T-helper 1 cell (primary cell): ENCODE measurements around the gene ECSIT.
"Not testable (repeated sequence)": the region's sequence is repeated elsewhere in the genome, so short reads cannot be mapped to it uniquely, and the experiment has no call there.

Experiments
- DNase-seq, 5 donors: peaks; one replicate each; pipeline ENCODE4 v3.0.0-alpha.2; 2012 to 2020

ECSIT gene

GRCh38 chr19:11475861-11476260 lies 53.1 kb downstream of the ECSIT start:
- DNase-seq: no peak

- not testable (repeated sequence) for DNase-seq
Observed at GRCh38 chr19:11475343-11475742, 53.6 kb downstream of the ECSIT start.

- DNase-seq: no peak
Observed at GRCh38 chr19:11473725-11474124, 55.2 kb downstream of the ECSIT start.

DNA sequence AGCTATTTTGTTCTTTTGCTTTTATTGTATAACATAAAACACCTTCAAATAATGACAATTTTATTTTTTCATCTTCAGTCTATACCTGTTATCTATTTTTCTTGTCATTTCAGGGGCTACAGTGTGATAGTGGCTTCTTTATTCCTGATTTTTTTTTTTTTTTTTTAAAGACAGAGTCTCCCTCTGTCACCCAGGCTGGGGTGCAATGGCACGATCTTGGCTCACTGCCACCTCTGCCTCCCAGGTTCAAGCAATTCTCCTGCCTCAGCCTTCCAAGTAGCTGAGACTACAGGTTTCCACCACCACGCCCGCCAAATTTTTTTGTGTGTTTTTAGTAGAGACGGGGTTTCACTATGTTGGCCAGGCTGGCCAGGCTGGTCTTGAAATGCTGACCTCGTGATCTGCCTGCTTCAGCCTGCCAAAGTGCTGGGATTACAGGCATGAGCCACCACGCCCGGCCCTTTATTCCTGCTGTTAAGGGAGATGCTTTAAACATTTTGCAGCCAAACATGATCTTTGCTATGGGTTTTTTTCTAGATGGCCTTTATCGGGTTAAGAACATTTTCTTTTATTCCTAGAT lies 60.6 kb downstream of the ECSIT start:
- DNase-seq: not testable (repeated sequence)

- DNase-seq: no peak
Observed at GRCh38 chr19:11465600-11465999, 63.3 kb downstream of the ECSIT start.

DNA sequence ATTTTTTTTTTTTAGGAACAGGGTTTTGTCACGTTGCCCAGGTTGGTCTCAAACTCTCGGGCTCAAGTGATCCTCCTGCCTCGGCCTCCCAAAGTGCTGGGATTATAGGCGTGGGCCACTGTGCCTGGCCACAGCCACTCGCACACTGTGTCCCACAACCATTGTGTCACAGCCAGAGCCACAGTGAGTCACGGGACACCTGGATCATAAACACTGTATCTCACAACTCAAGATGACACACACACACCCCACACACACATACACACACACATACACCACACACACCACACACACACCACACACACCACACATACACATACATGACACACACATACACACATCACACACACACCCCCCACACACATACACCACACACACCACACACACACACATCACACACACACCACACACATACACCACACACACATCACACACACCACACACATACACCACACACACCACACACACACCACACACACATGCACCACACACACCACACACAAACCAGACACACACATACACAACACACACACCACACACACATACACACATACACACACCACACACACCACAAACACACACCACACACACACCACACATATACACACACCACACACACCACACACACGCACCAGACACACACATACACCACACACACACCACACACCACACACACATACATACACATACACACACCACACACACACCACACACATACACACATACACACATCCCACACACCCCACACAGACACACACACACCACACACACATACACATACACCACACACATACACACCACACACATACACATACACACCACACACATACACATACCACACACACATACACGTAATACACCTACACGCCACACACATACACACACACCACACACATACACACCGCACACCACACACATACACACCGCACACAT lies 64.3 kb downstream of the ECSIT start:
- DNase-seq: no peak

DNA sequence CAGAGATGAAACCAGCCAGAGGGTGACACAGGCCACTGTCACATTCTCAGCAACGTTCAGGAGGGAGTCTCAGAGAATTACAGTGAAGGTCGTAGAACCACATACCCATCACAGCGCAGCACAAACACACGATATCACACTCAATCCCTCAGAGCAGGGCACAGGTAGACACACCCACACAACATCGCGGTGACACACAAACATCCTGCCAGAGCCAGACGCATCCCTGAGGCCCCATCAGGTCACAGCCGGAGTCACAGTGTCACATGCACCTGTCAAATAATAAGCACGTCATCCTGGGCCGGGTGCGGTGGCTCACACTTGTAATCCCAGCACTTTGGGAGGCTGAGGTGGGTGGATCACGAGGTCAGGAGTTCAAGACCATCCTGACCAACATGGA lies 65.5 kb downstream of the ECSIT start:
- DNase-seq: no peak

- no peak for DNase-seq
Observed at GRCh38 chr19:11461453-11461852, 67.5 kb downstream of the ECSIT start.

- DNase-seq: no peak
Observed at GRCh38 chr19:11460207-11460606, 68.7 kb downstream of the ECSIT start.

DNA sequence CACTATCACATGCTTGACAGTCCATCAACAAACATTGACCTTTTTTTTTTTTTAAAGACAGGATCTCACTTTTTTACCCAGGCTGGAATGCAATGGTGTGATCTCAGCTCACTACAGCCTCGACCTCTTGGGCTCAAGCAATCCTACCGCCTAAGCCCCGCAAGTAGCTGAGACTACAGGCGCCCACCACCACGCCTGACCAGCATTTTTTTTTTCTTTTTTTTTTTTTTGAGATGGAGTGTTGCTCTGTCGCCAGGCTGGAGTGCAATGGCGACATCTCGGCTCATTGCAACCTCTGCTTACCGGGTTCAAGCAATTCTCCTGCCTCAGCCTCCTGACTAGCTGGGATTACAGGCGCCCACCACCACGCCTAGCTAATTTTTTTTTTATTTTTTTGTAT lies 70.0 kb downstream of the ECSIT start:
- not testable (repeated sequence) for DNase-seq

- DNase-seq: no peak
Observed at GRCh38 chr19:11458236-11458900, 70.6 kb downstream of the ECSIT start.

DNA sequence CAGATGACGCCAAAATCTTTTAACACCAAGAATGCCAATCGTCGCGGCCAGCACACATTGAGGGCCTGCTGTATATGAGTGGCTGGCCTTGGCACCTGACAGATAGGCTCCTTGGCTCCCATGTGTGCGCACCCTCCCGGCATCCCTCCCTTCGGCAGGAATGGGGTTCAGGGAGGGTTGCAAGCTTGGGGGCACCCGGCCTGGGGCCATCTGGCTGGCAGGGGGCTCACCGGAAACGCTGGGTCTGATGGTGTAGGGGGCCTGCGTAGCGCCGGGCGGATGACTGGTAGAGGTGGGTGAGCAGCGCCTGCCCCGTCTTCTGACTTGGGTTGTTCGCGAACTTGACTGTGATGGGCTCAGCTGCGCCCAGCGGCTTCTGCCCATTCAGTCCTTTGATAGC lies 71.1 kb downstream of the ECSIT start:
- DNase-seq: no peak

DNA sequence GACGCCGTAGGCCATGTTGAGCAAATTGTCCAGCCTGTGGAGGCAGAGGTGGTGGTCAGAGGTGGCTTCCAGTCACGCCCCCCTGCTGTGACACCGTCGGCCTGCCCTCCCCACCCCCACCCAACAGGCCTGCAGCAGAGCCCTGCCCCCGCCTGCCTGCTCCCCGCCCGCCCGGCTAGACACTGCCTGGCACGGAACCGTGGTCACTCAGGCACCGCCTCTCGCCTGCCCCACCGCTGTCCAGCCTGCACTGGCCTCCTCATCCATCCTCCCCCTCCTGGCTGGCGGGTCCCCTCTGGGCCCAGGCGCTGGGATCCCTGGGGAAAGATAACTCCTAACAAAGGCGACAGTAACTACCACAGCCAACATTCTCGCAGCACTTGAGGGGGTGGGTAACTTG lies 71.8 kb downstream of the ECSIT start:
- no peak for DNase-seq

DNA sequence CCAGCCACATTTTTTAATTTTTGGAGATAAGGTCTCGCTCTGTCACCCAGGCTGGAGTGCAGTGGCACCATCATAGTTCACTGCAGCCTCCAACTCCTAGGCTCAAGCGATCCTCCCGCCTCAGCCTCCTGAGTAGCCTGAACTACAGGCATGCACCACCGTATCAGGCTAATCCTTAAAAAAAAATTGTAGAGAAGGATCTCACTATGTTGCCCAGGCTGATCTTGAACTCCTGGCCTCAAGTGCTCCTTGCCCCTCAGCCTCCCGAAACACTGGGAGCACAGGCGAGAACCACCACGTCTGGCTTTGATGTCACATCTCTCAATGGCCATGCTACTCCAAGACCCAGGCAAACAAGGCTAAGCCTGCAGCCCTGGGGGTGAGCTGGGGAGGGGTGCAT lies 72.3 kb downstream of the ECSIT start:
- no peak for DNase-seq
